Activated CD4-positive, alpha-beta T cell treated with anti-CD3 and anti-CD28 coated beads, Interleukin-2, amount 10 ng/mL, durations not matched to agents 24 days and 14 days (primary cell): ENCODE data around the gene SLC22A23. TPM values are rescaled to one million over a fixed set of nuclear protein-coding genes. Genes with fewer than 3 reads are reported as not detected.

ENCODE experiments used
- DNase-seq: peaks from one replicate; pipeline ENCODE4 v3.0.0; 2022
- H3K27ac Mint-ChIP-seq: one replicate; pipeline ENCODE4 v1.8.0; 2022; ENCODE audit warnings: mild to moderate bottlenecking, mixed read lengths
- H3K27me3 Mint-ChIP-seq: one replicate; pipeline ENCODE4 v1.8.0; 2022; ENCODE audit warnings: mixed read lengths
- H3K36me3 Mint-ChIP-seq: one replicate; pipeline ENCODE4 v1.8.0; 2022; ENCODE audit warnings: low read depth, mild to moderate bottlenecking, mixed read lengths
- H3K4me1 Mint-ChIP-seq: one replicate; pipeline ENCODE4 v1.8.0; 2021; ENCODE audit warnings: mixed read lengths
- H3K4me3 Mint-ChIP-seq: one replicate; pipeline ENCODE4 v1.8.0; 2022; ENCODE audit warnings: mild to moderate bottlenecking, moderate library complexity, mixed read lengths
- H3K9me3 Mint-ChIP-seq: one replicate; pipeline ENCODE4 v1.8.0; 2021; ENCODE audit warnings: mixed read lengths
- intact Hi-C: fragments of 100-400 bp; cut with micrococcal nuclease; formaldehyde crosslinking; loops from one replicate; pipeline ENCODE4 v1.15.1; 2023
- total RNA-seq: library from RNA; stranded (reverse); gene quantifications from 2 replicates; pipeline ENCODE4 v1.2.3, GENCODE V29; 2022

The SLC22A23 gene
- total RNA-seq, 1 donor from 2014 or later: 0.12 TPM

GRCh38 chr6:3323696-3324261, 133.1 kb downstream of the SLC22A23 start:
- intact Hi-C loops: no loop called here
- Mint-ChIP-seq H3K4me1 (peaks cover 6% of the 10 kb centered on the region), H3K9me3 (no peaks in the 10 kb centered on the region), H3K27ac (no peak overlapping the region), H3K4me3 (no peak overlapping the region), H3K36me3 (no peaks in the 10 kb centered on the region), H3K27me3 (peaks cover 16% of the 10 kb centered on the region)
- no peak for DNase-seq

GRCh38 chr6:3323148-3323547, 133.7 kb downstream of the SLC22A23 start:
- intact Hi-C loops: no loop called here
- peaks cover 13% of the 10 kb centered on the region for H3K4me1 Mint-ChIP-seq
- H3K4me3 Mint-ChIP-seq: no peak overlapping the region
- H3K27me3 Mint-ChIP-seq: peaks cover 20% of the 10 kb centered on the region
- H3K9me3 Mint-ChIP-seq: no peaks in the 10 kb centered on the region
- no peak overlapping the region for H3K27ac Mint-ChIP-seq
- no peak for DNase-seq
- no peaks in the 10 kb centered on the region for H3K36me3 Mint-ChIP-seq

GRCh38 chr6:3322366-3322890, 134.4 kb downstream of the SLC22A23 start:
- Mint-ChIP-seq H3K9me3 (no peaks in the 10 kb centered on the region), H3K4me3 (no peak overlapping the region), H3K4me1 (peaks cover 18% of the 10 kb centered on the region), H3K27me3 (peaks cover 25% of the 10 kb centered on the region), H3K27ac (no peak overlapping the region), H3K36me3 (no peaks in the 10 kb centered on the region)
- DNase-seq: no peak
- intact Hi-C loops: no loop called here

GRCh38 chr6:3321875-3322274, 135.0 kb downstream of the SLC22A23 start:
- Mint-ChIP-seq H3K27ac (no peak overlapping the region), H3K27me3 (peaks cover 30% of the 10 kb centered on the region), H3K4me1 (peaks cover 18% of the 10 kb centered on the region), H3K9me3 (no peaks in the 10 kb centered on the region), H3K4me3 (no peak overlapping the region), H3K36me3 (no peaks in the 10 kb centered on the region)
- no peak for DNase-seq
- intact Hi-C loops: no loop called here

- Mint-ChIP-seq H3K36me3 (no peaks in the 10 kb centered on the region), H3K4me3 (no peak overlapping the region), H3K4me1 (peaks cover 18% of the 10 kb centered on the region), H3K27me3 (peaks cover 30% of the 10 kb centered on the region), H3K27ac (no peak overlapping the region), H3K9me3 (no peaks in the 10 kb centered on the region)
- intact Hi-C loops: no loop called here
- DNase-seq: no peak
Measured at GRCh38 chr6:3321042-3321441, 135.8 kb downstream of the SLC22A23 start.

- H3K4me3 Mint-ChIP-seq: no peak overlapping the region
- H3K27ac Mint-ChIP-seq: no peak overlapping the region
- H3K9me3 Mint-ChIP-seq: no peaks in the 10 kb centered on the region
- H3K27me3 Mint-ChIP-seq: peaks cover 30% of the 10 kb centered on the region
- intact Hi-C loops: no loop called here
- no peak for DNase-seq
- H3K4me1 Mint-ChIP-seq: peaks cover 18% of the 10 kb centered on the region
- no peaks in the 10 kb centered on the region for H3K36me3 Mint-ChIP-seq
Measured at GRCh38 chr6:3320238-3320811, 136.5 kb downstream of the SLC22A23 start.

GRCh38 chr6:3319610-3320200, 137.1 kb downstream of the SLC22A23 start:
- Mint-ChIP-seq H3K4me1 (peaks cover 18% of the 10 kb centered on the region), H3K4me3 (no peak overlapping the region), H3K27me3 (peaks cover 30% of the 10 kb centered on the region), H3K36me3 (no peaks in the 10 kb centered on the region), H3K9me3 (no peaks in the 10 kb centered on the region), H3K27ac (no peak overlapping the region)
- no peak for DNase-seq
- intact Hi-C loops: no loop called here

- intact Hi-C loops: no loop called here
- Mint-ChIP-seq H3K27me3 (peaks cover 30% of the 10 kb centered on the region), H3K4me1 (peaks cover 13% of the 10 kb centered on the region), H3K36me3 (no peaks in the 10 kb centered on the region), H3K9me3 (no peaks in the 10 kb centered on the region), H3K27ac (no peak overlapping the region), H3K4me3 (no peak overlapping the region)
- no peak for DNase-seq
Measured at GRCh38 chr6:3318821-3319540, 137.9 kb downstream of the SLC22A23 start.

- intact Hi-C loops: no loop called here
- no peak overlapping the region for H3K27ac Mint-ChIP-seq
- H3K27me3 Mint-ChIP-seq: peaks cover 30% of the 10 kb centered on the region
- H3K9me3 Mint-ChIP-seq: no peaks in the 10 kb centered on the region
- H3K36me3 Mint-ChIP-seq: no peaks in the 10 kb centered on the region
- H3K4me1 Mint-ChIP-seq: peaks cover 13% of the 10 kb centered on the region
- DNase-seq: peak; percentile 67
- H3K4me3 Mint-ChIP-seq: no peak overlapping the region
Measured at GRCh38 chr6:3318226-3318625, 138.6 kb downstream of the SLC22A23 start.

GRCh38 chr6:3317741-3318211, 139.1 kb downstream of the SLC22A23 start:
- Mint-ChIP-seq H3K27me3 (peaks cover 30% of the 10 kb centered on the region), H3K27ac (no peak overlapping the region), H3K9me3 (no peaks in the 10 kb centered on the region), H3K36me3 (no peaks in the 10 kb centered on the region), H3K4me3 (no peak overlapping the region), H3K4me1 (peaks cover 13% of the 10 kb centered on the region)
- intact Hi-C loops: no loop called here
- no peak for DNase-seq

- Mint-ChIP-seq H3K27ac (no peak overlapping the region), H3K27me3 (peaks cover 30% of the 10 kb centered on the region), H3K4me3 (no peak overlapping the region), H3K9me3 (no peaks in the 10 kb centered on the region), H3K4me1 (peaks cover 13% of the 10 kb centered on the region), H3K36me3 (no peaks in the 10 kb centered on the region)
- DNase-seq: no peak
- intact Hi-C loops: no loop called here
Measured at GRCh38 chr6:3316818-3317217, 140.0 kb downstream of the SLC22A23 start.

GRCh38 chr6:3316331-3316730, 140.5 kb downstream of the SLC22A23 start:
- H3K27me3 Mint-ChIP-seq: peaks cover 30% of the 10 kb centered on the region
- no peaks in the 10 kb centered on the region for H3K9me3 Mint-ChIP-seq

GRCh38 chr6:3315841-3316240, 141.0 kb downstream of the SLC22A23 start:
- H3K27me3 Mint-ChIP-seq: peaks cover 30% of the 10 kb centered on the region
- H3K9me3 Mint-ChIP-seq: no peaks in the 10 kb centered on the region
- peaks cover 13% of the 10 kb centered on the region for H3K4me1 Mint-ChIP-seq
- H3K4me3 Mint-ChIP-seq: no peak overlapping the region
- intact Hi-C loops: no loop called here
- DNase-seq: no peak
- H3K27ac Mint-ChIP-seq: no peak overlapping the region
- H3K36me3 Mint-ChIP-seq: no peaks in the 10 kb centered on the region

More at GRCh38 chr6:3316331-3316730, 140.5 kb downstream of the SLC22A23 start:
- Mint-ChIP-seq H3K36me3 (no peaks in the 10 kb centered on the region), H3K4me3 (no peak overlapping the region), H3K4me1 (peaks cover 13% of the 10 kb centered on the region), H3K27ac (no peak overlapping the region)
- DNase-seq: no peak
- intact Hi-C loops: no loop called here
